Suprapubic skin (tissue), 3 donors: ENCODE data around the gene CCDC89.

ENCODE experiments used
- CTCF ChIP-seq, 2 donors: fragments of 200-600 bp in 1 of 2; fragments of 450-650 bp in 1 of 2; sonication (generic) in 1 of 2; IDR thresholded peaks; one replicate each; pipeline ENCODE4 v1.5.1; 2016 to 2019; ENCODE audit warnings: antibody characterized with exemption in 2 of 2, mild to moderate bottlenecking in 1 of 2, moderate library complexity in 1 of 2
- POLR2AphosphoS5 ChIP-seq, 3 donors: sonication (generic); formaldehyde crosslinking; IDR thresholded peaks; one replicate each; pipeline ENCODE4 v1.6.1; 2017; ENCODE audit warnings: antibody characterized with exemption in 3 of 3

- no peak for TF ChIP-seq POLR2AphosphoS5 (IDR thresholded peaks at IDR 0.05)
- no peak for TF ChIP-seq CTCF (IDR thresholded peaks at IDR 0.05)
Measured at GRCh38 chr11:85682330-85683305, 3.4 kb downstream of the CCDC89 start.
